ENCODE results near the gene RSPO3.
"Not testable (repeated sequence)": the region's sequence is repeated elsewhere in the genome, so short reads cannot be mapped to it uniquely, and the experiment has no call there.

Gene RSPO3

GRCh38 chr6:127118298-127119101, at the start of gene RSPO3:
TSS of gene RSPO3 (plus strand) at chr6:127118671. CDS start at chr6:127119193, 522 bp downstream.
- DNase-seq = peak; percentile 20

GRCh38 chr6:127069659-127070279, 48.7 kb upstream of the RSPO3 start:
- DNase-seq = no peak

GRCh38 chr6:127073222-127073621, 45.2 kb upstream of the RSPO3 start:
- no peak for DNase-seq

- DNase-seq = no peak
Observed at GRCh38 chr6:127076466-127076865, 42.0 kb upstream of the RSPO3 start.

- DNase-seq = no peak
Observed at GRCh38 chr6:127077886-127078285, 40.6 kb upstream of the RSPO3 start.

- DNase-seq = no peak
Observed at GRCh38 chr6:127078669-127079068, 39.8 kb upstream of the RSPO3 start.

GRCh38 chr6:127079681-127080080, 38.8 kb upstream of the RSPO3 start:
- DNase-seq = no peak

GRCh38 chr6:127080081-127080480, 38.4 kb upstream of the RSPO3 start:
- DNase-seq = no peak

GRCh38 chr6:127083231-127083962, 35.1 kb upstream of the RSPO3 start:
- no peak for DNase-seq

GRCh38 chr6:127083963-127084310, 34.5 kb upstream of the RSPO3 start:
- DNase-seq = no peak

- DNase-seq = no peak
Observed at GRCh38 chr6:127085181-127085580, 33.3 kb upstream of the RSPO3 start.

- no peak for DNase-seq
Observed at GRCh38 chr6:127090051-127090450, 28.4 kb upstream of the RSPO3 start.

- DNase-seq = no peak
Observed at GRCh38 chr6:127092466-127092865, 26.0 kb upstream of the RSPO3 start.

GRCh38 chr6:127094791-127095190, 23.7 kb upstream of the RSPO3 start:
- DNase-seq = no peak

GRCh38 chr6:127096167-127096566, 22.3 kb upstream of the RSPO3 start:
- DNase-seq = no peak

GRCh38 chr6:127097442-127097841, 21.0 kb upstream of the RSPO3 start:
- DNase-seq = not testable (repeated sequence)

GRCh38 chr6:127100510-127101140, 17.8 kb upstream of the RSPO3 start:
- DNase-seq = peak; percentile 31

GRCh38 chr6:127102299-127102698, 16.2 kb upstream of the RSPO3 start:
- peak; percentile 82 for DNase-seq

- DNase-seq = no peak
Observed at GRCh38 chr6:127102859-127103258, 15.6 kb upstream of the RSPO3 start.

- no peak for DNase-seq
Observed at GRCh38 chr6:127103482-127103881, 15.0 kb upstream of the RSPO3 start.

GRCh38 chr6:127107916-127108315, 10.6 kb upstream of the RSPO3 start:
- peak; percentile 26 for DNase-seq

- no peak for DNase-seq
Observed at GRCh38 chr6:127110712-127111111, 7.8 kb upstream of the RSPO3 start.

- DNase-seq = no peak
Observed at GRCh38 chr6:127111526-127111925, 6.9 kb upstream of the RSPO3 start.
